Measurements from ENCODE around the gene EIF2B4. TPM values are rescaled to one million over a fixed set of nuclear protein-coding genes. Genes with fewer than 3 reads are reported as not detected.

EIF2B4 gene
- total and polyA plus RNA-seq, 9 of the 15 experiments (the other 6 are each of a cell fraction or from before 2014, with no cell fraction given) = 29.7 to 80.3 (median 58.9) TPM

GRCh38 chr2:27356382-27357181, 13.6 kb downstream of the EIF2B4 start, which contains the start of gene GTF3C2 (continued):
- peak; percentile 73; the same call in 1 of the 2 replicates for TF ChIP-seq LCOR (CRISPR knock-in tag; IDR thresholded peaks at IDR 0.05)
- TF ChIP-seq E2F3 (CRISPR knock-in tag; IDR thresholded peaks at IDR 0.05) = peak; percentile 37; the same call in 1 of the 2 replicates
- TF ChIP-seq ZNF24 (IDR thresholded peaks at IDR 0.05) = peak; percentile 8; the same call in 1 of the 2 replicates
- TF ChIP-seq ILF3 (IDR thresholded peaks at IDR 0.05; ENCODE audit: borderline replicate concordance) = no peak
- TF ChIP-seq NONO (IDR thresholded peaks at IDR 0.05; ENCODE audit: low read depth in 2 of 2, low read length in 1 of 2) = peak in 1 of 2 experiments; percentile 95; a peak in 1 of 4 replicates
- no peak for TF ChIP-seq BRCA1 (IDR thresholded peaks at IDR 0.05)
- TF ChIP-seq BRCA1 (CRISPR knock-in tag; IDR thresholded peaks at IDR 0.05) = peak; percentile 28; the same call in 1 of the 2 replicates
- peak; percentile 33; the same call in 1 of the 2 replicates for TF ChIP-seq ZBTB7A (IDR thresholded peaks at IDR 0.05; ENCODE audit: borderline replicate concordance, control insufficient read depth, low read depth, low read length)
- TF ChIP-seq TFAM (CRISPR knock-in tag; conservative IDR thresholded peaks at IDR 0.05) = no peak
- TF ChIP-seq STAT6 (CRISPR knock-in tag; IDR thresholded peaks at IDR 0.05) = no peak
- TF ChIP-seq MITF (IDR thresholded peaks at IDR 0.05) = no peak; the same call in 1 of the 2 replicates
- no peak for TF ChIP-seq FOXJ3 (CRISPR knock-in tag; IDR thresholded peaks at IDR 0.05)
- peak; percentile 66; the same call in 1 of the 2 replicates for TF ChIP-seq TRIM28 (IDR thresholded peaks at IDR 0.05)
- TF ChIP-seq GABPB1 (CRISPR knock-in tag; IDR thresholded peaks at IDR 0.05) = peak; percentile 87
- TF ChIP-seq MTA2 (IDR thresholded peaks at IDR 0.05; ENCODE audit: low read depth) = no peak
- TF ChIP-seq HNRNPLL (IDR thresholded peaks at IDR 0.05; ENCODE audit: low read depth, low read length, poor library complexity, severe bottlenecking) = peak; percentile 99
- TF ChIP-seq NCOA1 (IDR thresholded peaks at IDR 0.05; ENCODE audit: low read depth) = peak; percentile 30; the same call in 1 of the 2 replicates
- 0 out of 4 replicates have a peak, but pooled peaks of 1 of the 2 experiments have one; percentile 12 for TF ChIP-seq SRF (CRISPR knock-in tag; IDR thresholded peaks at IDR 0.05)
- peak; percentile 70; the same call in 1 of the 2 replicates for TF ChIP-seq NKRF (IDR thresholded peaks at IDR 0.05; ENCODE audit: borderline replicate concordance)

All from K562 (cell line).